ENCODE results near the gene EXOC6. TPM values are rescaled to one million over a fixed set of nuclear protein-coding genes. Genes with fewer than 3 reads are reported as not detected.

Gene EXOC6
- total RNA-seq, 1 experiment from 2014 or later, result 17.0 TPM

DNA sequence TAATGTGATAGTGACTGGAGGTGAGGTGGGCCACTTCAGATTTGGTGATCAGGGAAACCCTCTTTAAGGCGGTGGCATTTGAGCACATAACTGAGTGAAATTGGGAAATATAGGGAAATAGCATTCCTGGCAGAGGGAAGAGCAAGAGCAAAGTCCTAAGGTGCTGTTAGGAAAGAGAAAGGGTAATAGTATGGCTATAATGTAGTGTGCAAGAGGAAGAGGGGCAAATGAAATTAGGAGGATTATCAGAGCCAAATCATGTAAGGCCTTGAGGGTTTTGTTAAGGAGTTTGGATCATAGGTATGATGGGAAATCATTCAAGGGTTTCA, 184.5 kb downstream of the EXOC6 start:
- intact Hi-C loops (cut with micrococcal nuclease; ENCODE audit: unreplicated experiment) (no loop called here), in situ Hi-C loops (cut with HindIII; ENCODE audit: low pct_unique_long_range_greater_than_20kb, low sequenced_read_pairs) (no loop called here)
- no peak for DNase-seq (ENCODE audit: low read depth, low spot score)
- no peaks in the 10 kb centered on the region for H3K27me3 ChIP-seq (ENCODE audit: control insufficient read depth, insufficient read depth, low read length)
- BruUV-seq (replicated peaks), result TSS peak; percentile 17
- POLR2A ChIA-PET, result no interaction called here
- no peak overlapping the region for H3K27ac ChIP-seq (ENCODE audit: low read length)
- H3K4me3 ChIP-seq (ENCODE audit: low read depth in 2 of 2, low read length in 2 of 2), result no peak overlapping the region
- H3K9me3 ChIP-seq (ENCODE audit: control insufficient read depth, insufficient read depth, low read depth, low read length), result no peaks in the 10 kb centered on the region
- peaks cover 10% of the 10 kb centered on the region; the same call in 1 of the 2 replicates for H3K4me1 ChIP-seq (ENCODE audit: control insufficient read depth, insufficient read depth, low read length)
- TF ChIP-seq, protein P1, sequence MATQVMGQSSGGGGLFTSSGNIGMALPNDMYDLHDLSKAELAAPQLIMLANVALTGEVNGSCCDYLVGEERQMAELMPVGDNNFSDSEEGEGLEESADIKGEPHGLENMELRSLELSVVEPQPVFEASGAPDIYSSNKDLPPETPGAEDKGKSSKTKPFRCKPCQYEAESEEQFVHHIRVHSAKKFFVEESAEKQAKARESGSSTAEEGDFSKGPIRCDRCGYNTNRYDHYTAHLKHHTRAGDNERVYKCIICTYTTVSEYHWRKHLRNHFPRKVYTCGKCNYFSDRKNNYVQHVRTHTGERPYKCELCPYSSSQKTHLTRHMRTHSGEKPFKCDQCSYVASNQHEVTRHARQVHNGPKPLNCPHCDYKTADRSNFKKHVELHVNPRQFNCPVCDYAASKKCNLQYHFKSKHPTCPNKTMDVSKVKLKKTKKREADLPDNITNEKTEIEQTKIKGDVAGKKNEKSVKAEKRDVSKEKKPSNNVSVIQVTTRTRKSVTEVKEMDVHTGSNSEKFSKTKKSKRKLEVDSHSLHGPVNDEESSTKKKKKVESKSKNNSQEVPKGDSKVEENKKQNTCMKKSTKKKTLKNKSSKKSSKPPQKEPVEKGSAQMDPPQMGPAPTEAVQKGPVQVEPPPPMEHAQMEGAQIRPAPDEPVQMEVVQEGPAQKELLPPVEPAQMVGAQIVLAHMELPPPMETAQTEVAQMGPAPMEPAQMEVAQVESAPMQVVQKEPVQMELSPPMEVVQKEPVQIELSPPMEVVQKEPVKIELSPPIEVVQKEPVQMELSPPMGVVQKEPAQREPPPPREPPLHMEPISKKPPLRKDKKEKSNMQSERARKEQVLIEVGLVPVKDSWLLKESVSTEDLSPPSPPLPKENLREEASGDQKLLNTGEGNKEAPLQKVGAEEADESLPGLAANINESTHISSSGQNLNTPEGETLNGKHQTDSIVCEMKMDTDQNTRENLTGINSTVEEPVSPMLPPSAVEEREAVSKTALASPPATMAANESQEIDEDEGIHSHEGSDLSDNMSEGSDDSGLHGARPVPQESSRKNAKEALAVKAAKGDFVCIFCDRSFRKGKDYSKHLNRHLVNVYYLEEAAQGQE (IDR thresholded peaks at IDR 0.05; ENCODE audit: insufficient read depth in 1 of 2, low read depth in 2 of 2, low read length in 1 of 2), result no peak
- no peak for TF ChIP-seq SIN3A (IDR thresholded peaks at IDR 0.05; ENCODE audit: borderline replicate concordance, insufficient read depth, low read depth, low read length)
- TF ChIP-seq TCF7L2 (IDR thresholded peaks at IDR 0.05; ENCODE audit: low read depth, low read length), result no peak
- TF ChIP-seq POLR2AphosphoS5 (IDR thresholded peaks at IDR 0.05; ENCODE audit: low read depth, low read length), result no peak
- no peak for TF ChIP-seq CTCF (IDR thresholded peaks at IDR 0.05)
- H3K36me3 ChIP-seq (ENCODE audit: control insufficient read depth, insufficient read depth, low read length), result no peaks in the 10 kb centered on the region
- CTCF ChIA-PET, result no interaction called here
- no peak for ATAC-seq

DNA sequence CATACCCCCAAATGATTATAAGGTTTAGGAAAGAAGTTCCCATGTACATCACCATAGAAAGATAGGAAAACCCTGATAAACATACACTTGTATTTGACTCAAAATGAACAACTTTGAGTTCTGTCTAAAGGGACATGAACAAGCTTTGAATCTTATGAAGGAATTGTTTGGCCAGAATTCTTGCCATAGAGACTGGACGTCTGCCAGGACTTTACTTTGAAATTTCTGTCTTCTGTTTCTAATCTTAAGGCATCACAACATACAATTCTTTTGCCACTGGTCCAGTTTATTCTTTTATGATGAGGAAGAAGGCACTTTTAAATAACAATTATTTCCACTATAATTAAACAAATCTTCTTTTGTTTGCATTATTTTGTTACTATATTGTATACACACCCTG, 186.1 kb downstream of the EXOC6 start:
- no TSS peak for BruUV-seq (replicated peaks)
- Histone ChIP-seq H3K9me3 (ENCODE audit: control insufficient read depth, insufficient read depth, low read depth, low read length) (no peaks in the 10 kb centered on the region), H3K36me3 (ENCODE audit: control insufficient read depth, insufficient read depth, low read length) (no peaks in the 10 kb centered on the region), H3K27ac (ENCODE audit: low read length) (no peak overlapping the region), H3K4me1 (ENCODE audit: control insufficient read depth, insufficient read depth, low read length) (peaks cover 10% of the 10 kb centered on the region; the same call in 1 of the 2 replicates), H3K4me3 (ENCODE audit: low read depth in 2 of 2, low read length in 2 of 2) (no peak overlapping the region), H3K27me3 (ENCODE audit: control insufficient read depth, insufficient read depth, low read length) (no peaks in the 10 kb centered on the region)
- no peak for DNase-seq (ENCODE audit: low read depth, low spot score)
- POLR2A ChIA-PET, result interaction anchor here (0.8 kb wide), 1 partner anchor 66 kb away, joined by 3 read pairs; no protein-coding TSS in a partner anchor
- TF ChIP-seq TCF7L2 (IDR thresholded peaks at IDR 0.05; ENCODE audit: low read depth, low read length), result no peak
- no peak for TF ChIP-seq POLR2AphosphoS5 (IDR thresholded peaks at IDR 0.05; ENCODE audit: low read depth, low read length)
- TF ChIP-seq, protein P1 (IDR thresholded peaks at IDR 0.05; ENCODE audit: insufficient read depth in 1 of 2, low read depth in 2 of 2, low read length in 1 of 2), result no peak
- no peak for TF ChIP-seq SIN3A (IDR thresholded peaks at IDR 0.05; ENCODE audit: borderline replicate concordance, insufficient read depth, low read depth, low read length)
- TF ChIP-seq CTCF (IDR thresholded peaks at IDR 0.05), result no peak
- in situ Hi-C loops (cut with HindIII; ENCODE audit: low pct_unique_long_range_greater_than_20kb, low sequenced_read_pairs) (no loop called here), intact Hi-C loops (cut with micrococcal nuclease; ENCODE audit: unreplicated experiment) (no loop called here)
- CTCF ChIA-PET, result interaction anchor here (0.8 kb wide), 1 partner anchor 28 kb away, joined by 3 read pairs; no protein-coding TSS in a partner anchor
- ATAC-seq, result no peak
